ENCODE results near the gene MAPT. TPM values are rescaled to one million over a fixed set of nuclear protein-coding genes. Genes with fewer than 3 reads are reported as not detected.

Gene MAPT
- total and polyA plus RNA-seq, 2 of the 13 experiments (the other 11 are each of a cell fraction or from before 2014, with no cell fraction given): 2.1 to 2.8 TPM

DNA sequence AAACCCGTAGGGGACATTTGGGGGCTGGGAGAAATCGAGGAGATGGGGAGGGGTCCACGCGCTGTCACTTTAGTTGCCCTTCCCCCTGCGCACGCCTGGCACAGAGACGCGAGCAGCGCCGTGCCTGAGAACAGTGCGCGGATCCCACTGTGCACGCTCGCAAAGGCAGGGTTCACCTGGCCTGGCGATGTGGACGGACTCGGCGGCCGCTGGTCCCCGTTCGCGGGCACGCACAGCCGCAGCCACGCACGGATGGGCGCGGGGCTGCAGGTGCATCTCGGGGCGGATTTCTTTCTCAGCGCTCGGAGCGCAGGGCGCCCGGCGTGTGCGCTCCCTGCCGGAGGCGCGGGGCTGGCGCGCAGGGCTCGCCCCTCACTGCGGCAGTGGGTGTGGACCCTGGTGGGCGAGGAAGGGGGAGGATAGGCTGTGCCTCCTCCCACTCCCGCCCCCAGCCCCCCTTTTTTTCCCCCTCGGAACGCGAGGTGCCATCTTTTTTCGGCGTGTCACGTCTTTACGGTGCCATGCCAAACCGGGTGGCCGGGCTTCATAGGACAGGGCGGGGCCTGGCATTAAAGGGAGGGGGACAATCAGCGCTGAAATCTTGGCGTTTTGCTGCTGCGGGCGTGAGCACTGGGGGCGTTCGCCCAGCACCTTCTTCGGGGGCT is 1.1 kb downstream of the MAPT start (continued):
- TF ChIP-seq, protein P1, sequence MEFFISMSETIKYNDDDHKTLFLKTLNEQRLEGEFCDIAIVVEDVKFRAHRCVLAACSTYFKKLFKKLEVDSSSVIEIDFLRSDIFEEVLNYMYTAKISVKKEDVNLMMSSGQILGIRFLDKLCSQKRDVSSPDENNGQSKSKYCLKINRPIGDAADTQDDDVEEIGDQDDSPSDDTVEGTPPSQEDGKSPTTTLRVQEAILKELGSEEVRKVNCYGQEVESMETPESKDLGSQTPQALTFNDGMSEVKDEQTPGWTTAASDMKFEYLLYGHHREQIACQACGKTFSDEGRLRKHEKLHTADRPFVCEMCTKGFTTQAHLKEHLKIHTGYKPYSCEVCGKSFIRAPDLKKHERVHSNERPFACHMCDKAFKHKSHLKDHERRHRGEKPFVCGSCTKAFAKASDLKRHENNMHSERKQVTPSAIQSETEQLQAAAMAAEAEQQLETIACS (CRISPR knock-in tag; IDR thresholded peaks at IDR 0.05): peak; percentile 80

DNA sequence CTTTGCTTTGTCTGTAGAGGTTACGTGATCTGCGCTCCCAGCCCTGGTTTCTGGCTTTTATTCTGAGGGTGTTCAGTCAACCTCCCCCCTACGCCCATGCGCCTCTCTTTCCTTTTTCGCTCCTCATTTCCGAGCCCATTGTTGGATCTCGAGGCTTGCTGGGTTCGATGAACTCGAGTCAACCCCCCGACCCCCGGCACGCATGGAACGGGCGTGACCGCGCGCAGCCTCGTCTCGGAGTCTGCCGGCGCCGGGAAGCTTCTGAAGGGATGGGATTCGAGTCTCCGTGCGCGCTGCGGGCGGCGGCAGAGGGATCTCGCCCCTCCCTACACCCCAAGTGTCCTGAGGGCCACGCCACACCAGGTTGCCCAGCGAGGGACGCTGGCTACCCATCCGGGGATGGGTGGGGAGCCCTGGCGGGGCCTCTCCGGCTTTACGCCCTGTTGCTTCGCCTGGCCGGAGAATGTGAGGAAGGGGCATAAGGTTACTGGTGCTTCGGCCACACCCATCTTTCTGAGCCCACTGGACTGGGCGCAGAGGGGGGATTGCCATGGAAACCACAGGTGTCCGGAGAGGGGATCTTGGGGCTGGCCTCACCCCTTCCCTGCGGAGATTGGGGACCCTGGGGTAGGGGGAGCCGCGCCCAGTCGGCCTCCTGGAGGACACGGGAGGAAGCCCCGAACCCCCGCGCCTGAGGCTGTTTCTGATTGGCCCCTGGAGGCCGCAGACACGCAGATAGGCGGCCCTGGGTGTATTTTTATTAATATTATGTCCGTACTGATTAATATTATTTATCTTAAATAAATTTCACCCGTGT is 1.8 kb downstream of the MAPT start:
- H3K4me1 ChIP-seq (ENCODE audit: insufficient read depth, low read length): peaks cover 38% of the 10 kb centered on the region
- no peaks in the 10 kb centered on the region; the same call in 1 of the 2 replicates for H4K20me1 ChIP-seq (ENCODE audit: insufficient read depth, low read length)
- H3K27me3 ChIP-seq (ENCODE audit: control insufficient read depth in 1 of 2, insufficient read depth in 2 of 2, low read length in 2 of 2): peaks cover 6 to 49% of the 10 kb centered on the region in 2 experiments
- DNase-seq (ENCODE audit: low spot score): no peak
- no peak overlapping the region for H2AFZ ChIP-seq (ENCODE audit: low read length)
- peak overlapping the region; percentile 75 to 87 (median 84); a peak in 4 of 6 replicates for H3K4me3 ChIP-seq (replicated peaks in 1 of 3; ENCODE audit: insufficient read depth in 1 of 3, low read depth in 2 of 3, low read length in 3 of 3)
- H3K79me2 ChIP-seq (ENCODE audit: insufficient read depth, low read length): no peaks in the 10 kb centered on the region
- no peak overlapping the region for H3K27ac ChIP-seq (ENCODE audit: extremely low read length, insufficient read depth, low read length)
- TF ChIP-seq SMYD3 (CRISPR knock-in tag; IDR thresholded peaks at IDR 0.05) (no peak), RXRA (CRISPR knock-in tag; IDR thresholded peaks at IDR 0.05) (0 out of 2 replicates have a peak, but pooled peaks have one; percentile 20)
- ChIA-PET POLR2A (no interaction called here), CTCF (ENCODE audit: low intra/inter-chr PET ratio, low total read pairs) (no interaction called here)
- intact Hi-C loops (cut with micrococcal nuclease; ENCODE audit: unreplicated experiment): loop anchor here (10.0 kb wide), 1 partner anchor 49 kb away; no protein-coding TSS in a partner anchor
- 24% methylated on average over 50 of the region's 55 CpGs for WGBS (ENCODE audit: low lambda C conversion rate)
- FAIRE-seq: no peak
- BruUV-seq (replicated peaks): no TSS peak
- no peak for ATAC-seq
- no peak overlapping the region for H3K9ac ChIP-seq (ENCODE audit: insufficient read depth, low read depth, low read length)
- in situ Hi-C loops (cut with HindIII; ENCODE audit: extremely low pct_ligation_motif_present, low pct_unique_long_range_greater_than_20kb): no loop called here
- no peaks in the 10 kb centered on the region for H3K9me3 ChIP-seq (ENCODE audit: low read length)
- peak overlapping the region; percentile 96 for H3K4me2 ChIP-seq (ENCODE audit: low read depth, low read length)
- no peaks in the 10 kb centered on the region for H3K36me3 ChIP-seq (replicated peaks in 1 of 2; ENCODE audit: control insufficient read depth in 1 of 2, insufficient read depth in 2 of 2, low read length in 2 of 2)

Measured in HepG2 (cell line).